Stimulated activated CD4-positive, alpha-beta T cell treated with anti-CD3 and anti-CD28 coated beads, Interleukin-12 subunit alpha, Interleukin-12 subunit beta, amount 100 ng/mL, for 48 hours (primary cell): ENCODE data around the gene GCGR.
"Not testable (repeated sequence)": the region's sequence is repeated elsewhere in the genome, so short reads cannot be mapped to it uniquely, and the experiment has no call there.

Experiments
- DNase-seq, 3 donors: peaks; one replicate each; pipeline ENCODE4 v3.0.0-alpha.2; 2020; ENCODE audit warnings: low read depth in 2 of 3, low spot score in 1 of 3

Gene GCGR

GRCh38 chr17:81831957-81832607 is 28.1 kb downstream of the GCGR start:
- DNase-seq: peak; percentile 25 to 46 (median 36)

- peak; percentile 26 to 41 (median 39) for DNase-seq
Measured at GRCh38 chr17:81832608-81833159, 28.7 kb downstream of the GCGR start.

GRCh38 chr17:81833160-81833920 is 29.4 kb downstream of the GCGR start, which contains the start of gene MCRIP1:
Gene MCRIP1 (minus strand): TSS chr17:81833291. CDS start chr17:81824506, 8,785 bp downstream.
- peak; percentile 91 to 97 (median 91) for DNase-seq

GRCh38 chr17:81833921-81834830 is 30.2 kb downstream of the GCGR start:
- no peak for DNase-seq

- DNase-seq: no peak
Measured at GRCh38 chr17:81834831-81835267, 30.9 kb downstream of the GCGR start, which contains the start of gene PPP1R27. Gene PPP1R27 (minus strand): TSS chr17:81835050. CDS start chr17:81834953, 97 bp downstream.

- DNase-seq: no peak
Measured at GRCh38 chr17:81837641-81838040, 33.7 kb downstream of the GCGR start.

- no peak for DNase-seq
Measured at GRCh38 chr17:81838753-81839255, 34.9 kb downstream of the GCGR start.

- DNase-seq: no peak
Measured at GRCh38 chr17:81839301-81839700, 35.4 kb downstream of the GCGR start.

GRCh38 chr17:81840059-81840458 is 36.1 kb downstream of the GCGR start:
- DNase-seq: not testable (repeated sequence)

GRCh38 chr17:81840826-81841778 is 37.2 kb downstream of the GCGR start:
- DNase-seq: no peak

GRCh38 chr17:81841866-81842265 is 37.9 kb downstream of the GCGR start:
- DNase-seq: no peak

- no peak for DNase-seq
Measured at GRCh38 chr17:81842378-81842724, 38.4 kb downstream of the GCGR start.

- DNase-seq: no peak
Measured at GRCh38 chr17:81842725-81843504, 39.0 kb downstream of the GCGR start.

GRCh38 chr17:81843713-81844326 is 39.9 kb downstream of the GCGR start:
- DNase-seq: no peak

- no peak for DNase-seq
Measured at GRCh38 chr17:81844327-81844851, 40.4 kb downstream of the GCGR start.

- DNase-seq: no peak
Measured at GRCh38 chr17:81844887-81845286, 40.9 kb downstream of the GCGR start.

GRCh38 chr17:81845361-81845760 is 41.4 kb downstream of the GCGR start:
- no peak for DNase-seq
